Left lung (tissue), 10 donors: ENCODE results near the gene TAF12. TPM values are rescaled to one million over a fixed set of nuclear protein-coding genes. Genes with fewer than 3 reads are reported as not detected.
"Not testable (repeated sequence)": the region's sequence is repeated elsewhere in the genome, so short reads cannot be mapped to it uniquely, and the experiment has no call there.

Experiments
- ATAC-seq: fragments of 200-7000 bp; cut with Tn5 transposase; one replicate; pipeline ENCODE4 v1.9.1; 2020; ENCODE audit warnings: moderate library complexity
- DNase-seq, 4 donors: peaks; one replicate each; pipeline ENCODE4 v3.0.0-alpha.2; 2013 to 2020
- H3K27ac ChIP-seq, 2 donors: fragments of 200-600 bp; sonication (generic) in 1 of 2; one replicate each; pipeline versions ENCODE4 v1.5.0 to v1.8.0; 2020 to 2021
- H3K27me3 ChIP-seq, 2 donors: fragments of 200-600 bp; sonication (generic) in 1 of 2; one replicate each; pipeline versions ENCODE4 v1.5.0 to v1.8.0; 2020 to 2021
- H3K36me3 ChIP-seq, 2 donors: fragments of 200-600 bp; sonication (generic) in 1 of 2; one replicate each; pipeline versions ENCODE4 v1.5.0 to v1.8.0; 2020 to 2021
- H3K4me1 ChIP-seq, 2 donors: fragments of 200-600 bp; one replicate each; pipeline ENCODE4 v1.8.0; 2021
- H3K4me3 ChIP-seq, 2 donors: fragments of 200-600 bp; sonication (generic) in 1 of 2; one replicate each; pipeline versions ENCODE4 v1.5.0 to v1.8.0; 2020 to 2021; ENCODE audit warnings: mild to moderate bottlenecking in 1 of 2
- H3K9me3 ChIP-seq, 2 donors: fragments of 200-600 bp; sonication (generic) in 1 of 2; one replicate each; pipeline versions ENCODE4 v1.5.0 to v1.8.0; 2020 to 2021
- intact Hi-C, 2 donors: fragments of 100-400 bp; cut with DNase I; formaldehyde crosslinking; loops; one replicate each; pipeline versions ENCODE4 v1.11.2 to v1.14.2; 2022
- polyA plus RNA-seq, 6 donors: library from polyadenylated mRNA; unstranded; fragments of 120-200 nt; gene quantifications; one replicate each; pipeline ENCODE4 v1.2.1, GENCODE V29; 2013; ENCODE audit not compliant: insufficient read length in 6 of 6
- total RNA-seq, 2 donors: library from RNA; stranded (reverse); fragmentation: NEBNext Ultra II Directional; extraction: Animal tissue kit (Norgen Biotek cat#: 25700); gene quantifications; one replicate each; pipeline ENCODE4 v1.2.1, GENCODE V29; 2021
- TF ChIP-seq, protein P1 (sequence below), 2 donors: fragments of 200-600 bp; sonication (generic) in 1 of 2; IDR thresholded peaks; one replicate each; pipeline versions ENCODE4 v1.5.0 to v1.8.0; 2021; ENCODE audit warnings: antibody characterized with exemption in 2 of 2
- donor health status: DM: no; HTN: yes; CAD: no.
- donor health status: DM: no; HTN: no; CAD: no.

The TAF12 gene
- total and polyA plus RNA-seq, 8 donors: 23.2 to 33.2 (median 31.0) TPM

- no peaks in the 10 kb centered on the region for H3K9me3 ChIP-seq
- peak within 1 kb of the TSS; percentile 91 to 97 for H3K27ac ChIP-seq
- no peaks in the 10 kb centered on the region for H3K36me3 ChIP-seq
- peak within 1 kb of the TSS; percentile 18 to 36 for H3K4me3 ChIP-seq
- intact Hi-C loops: no loop called here
- TF ChIP-seq, protein P1, sequence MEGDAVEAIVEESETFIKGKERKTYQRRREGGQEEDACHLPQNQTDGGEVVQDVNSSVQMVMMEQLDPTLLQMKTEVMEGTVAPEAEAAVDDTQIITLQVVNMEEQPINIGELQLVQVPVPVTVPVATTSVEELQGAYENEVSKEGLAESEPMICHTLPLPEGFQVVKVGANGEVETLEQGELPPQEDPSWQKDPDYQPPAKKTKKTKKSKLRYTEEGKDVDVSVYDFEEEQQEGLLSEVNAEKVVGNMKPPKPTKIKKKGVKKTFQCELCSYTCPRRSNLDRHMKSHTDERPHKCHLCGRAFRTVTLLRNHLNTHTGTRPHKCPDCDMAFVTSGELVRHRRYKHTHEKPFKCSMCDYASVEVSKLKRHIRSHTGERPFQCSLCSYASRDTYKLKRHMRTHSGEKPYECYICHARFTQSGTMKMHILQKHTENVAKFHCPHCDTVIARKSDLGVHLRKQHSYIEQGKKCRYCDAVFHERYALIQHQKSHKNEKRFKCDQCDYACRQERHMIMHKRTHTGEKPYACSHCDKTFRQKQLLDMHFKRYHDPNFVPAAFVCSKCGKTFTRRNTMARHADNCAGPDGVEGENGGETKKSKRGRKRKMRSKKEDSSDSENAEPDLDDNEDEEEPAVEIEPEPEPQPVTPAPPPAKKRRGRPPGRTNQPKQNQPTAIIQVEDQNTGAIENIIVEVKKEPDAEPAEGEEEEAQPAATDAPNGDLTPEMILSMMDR (IDR thresholded peaks at IDR 0.05): no peak
- H3K27me3 ChIP-seq: no peaks in the 10 kb centered on the region
- peaks cover 8 to 40% of the 10 kb centered on the region in 2 donors for H3K4me1 ChIP-seq
- DNase-seq (peak; percentile 81 to 97 (median 92)), ATAC-seq (peak; percentile 80)
Measured at GRCh38 chr1:28648474-28649198, 5.8 kb upstream of the TAF12 start, which contains the start of gene RNU11. Gene RNU11 (plus strand): TSS chr1:28648600.

DNA sequence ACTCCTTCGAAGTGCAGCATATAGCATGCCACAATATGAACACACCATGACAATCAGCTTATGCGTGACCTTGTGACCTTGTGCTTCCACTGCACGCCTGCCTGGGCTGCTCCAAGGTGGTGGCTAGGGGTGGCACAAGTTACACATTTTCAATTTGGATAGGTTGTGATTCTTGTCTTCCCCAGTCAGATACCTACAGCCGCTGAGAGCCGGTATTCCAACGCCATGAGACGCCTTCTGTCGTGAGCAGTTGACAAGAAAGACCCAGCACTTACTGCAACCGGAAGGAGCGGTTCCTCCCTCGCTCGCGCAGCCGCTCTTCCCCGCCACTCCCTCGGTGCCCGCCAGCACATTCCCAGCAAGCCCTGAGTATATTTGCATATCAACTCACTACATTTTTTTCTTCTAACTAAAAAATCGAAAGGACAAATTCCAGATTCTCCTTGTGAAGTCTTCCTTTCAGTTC is 5.2 kb upstream of the TAF12 start:
- peak; percentile 92 for ATAC-seq
- intact Hi-C loops: no loop called here

DNA sequence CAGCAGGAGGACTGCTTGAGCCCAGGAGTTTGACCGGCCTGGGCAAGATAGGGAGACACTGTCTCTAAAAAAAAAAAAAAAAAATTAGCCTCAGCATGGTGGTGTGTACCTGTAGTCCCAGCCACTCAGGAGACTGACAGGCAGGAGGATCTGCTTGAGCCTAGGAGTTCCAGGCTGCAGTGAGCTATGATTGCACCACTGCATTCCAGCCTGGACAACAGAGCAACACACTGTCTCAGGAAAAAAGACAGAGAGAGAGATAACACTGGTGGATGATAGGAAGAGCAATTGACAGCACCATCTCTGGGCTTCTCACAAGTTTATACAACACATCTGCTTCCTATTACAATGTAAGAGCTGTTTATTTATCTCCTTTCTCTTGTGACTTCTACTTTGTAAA is 3.2 kb upstream of the TAF12 start:
- Histone ChIP-seq H3K36me3 (no peaks in the 10 kb centered on the region), H3K27me3 (no peaks in the 10 kb centered on the region), H3K9me3 (no peaks in the 10 kb centered on the region), H3K4me3 (no peak overlapping the region), H3K4me1 (peaks cover 15 to 49% of the 10 kb centered on the region in 2 donors), H3K27ac (no peak overlapping the region)
- no peak for DNase-seq
- intact Hi-C loops: no loop called here
- TF ChIP-seq, protein P1 (IDR thresholded peaks at IDR 0.05): no peak
- ATAC-seq: no peak

More for the DNA sequence above, 5.2 kb upstream of the TAF12 start:
- DNase-seq: peak; percentile 94 to 96 (median 96)
- Histone ChIP-seq H3K4me1 (peaks cover 8 to 42% of the 10 kb centered on the region in 2 donors), H3K27ac (peak overlapping the region; percentile 91 to 97), H3K9me3 (no peaks in the 10 kb centered on the region), H3K27me3 (no peaks in the 10 kb centered on the region), H3K36me3 (no peaks in the 10 kb centered on the region), H3K4me3 (peak overlapping the region; percentile 18 to 36)
- TF ChIP-seq, protein P1 (IDR thresholded peaks at IDR 0.05): no peak

DNA sequence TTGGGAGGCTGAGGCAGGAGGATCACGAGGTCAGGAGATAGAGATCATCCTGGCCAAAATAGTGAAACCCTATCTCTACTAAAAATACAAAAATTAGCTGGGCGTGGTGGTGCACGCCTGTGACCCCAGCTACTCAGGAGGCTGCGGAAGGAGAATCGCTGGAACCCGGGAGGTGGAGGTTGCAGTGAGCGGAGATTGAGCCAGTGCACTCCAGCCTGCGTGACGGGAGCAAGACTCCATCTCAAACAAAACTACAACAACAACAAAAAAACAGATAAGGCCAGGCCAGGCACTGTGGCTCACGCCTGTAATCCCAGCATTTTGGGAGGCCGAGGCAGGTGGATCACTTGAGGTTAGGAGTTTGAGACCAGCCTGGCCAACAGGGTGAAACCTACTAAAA is 2.5 kb upstream of the TAF12 start:
- H3K36me3 ChIP-seq, H3K27ac ChIP-seq, ATAC-seq, H3K9me3 ChIP-seq, H3K27me3 ChIP-seq, DNase-seq, H3K4me3 ChIP-seq, intact Hi-C loops: not testable (repeated sequence)
- H3K4me1 ChIP-seq: peaks cover 16 to 56% of the 10 kb centered on the region in 2 donors

DNA sequence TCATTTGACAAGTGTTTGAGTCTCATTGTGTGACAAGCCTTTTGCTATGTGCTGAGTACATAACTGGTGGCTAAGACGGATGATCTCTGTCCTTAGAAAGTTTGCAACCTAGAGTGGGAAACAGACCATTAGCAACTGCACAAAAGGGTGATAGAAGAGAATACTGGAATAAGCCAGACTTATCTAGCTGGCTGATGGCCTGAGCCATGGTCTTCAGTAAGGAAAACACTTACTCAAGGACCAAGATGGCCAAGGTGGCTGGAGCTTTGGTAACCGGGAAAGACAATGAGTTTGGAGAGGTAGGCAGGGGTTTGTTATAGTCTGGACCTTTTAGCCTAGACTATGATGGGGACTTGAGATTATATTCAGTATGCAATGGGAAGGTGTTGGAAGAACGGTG is 1.6 kb upstream of the TAF12 start:
- DNase-seq (no peak), ATAC-seq (no peak)
- no peaks in the 10 kb centered on the region for H3K36me3 ChIP-seq
- intact Hi-C loops: no loop called here
- no peaks in the 10 kb centered on the region for H3K9me3 ChIP-seq
- H3K27me3 ChIP-seq: no peaks in the 10 kb centered on the region
- TF ChIP-seq, protein P1 (IDR thresholded peaks at IDR 0.05): no peak
- H3K27ac ChIP-seq: peak overlapping the region in 1 of 2 donors; percentile 95
- peaks cover 16 to 53% of the 10 kb centered on the region in 2 donors for H3K4me1 ChIP-seq
- peak overlapping the region in 1 of 2 donors; percentile 71 for H3K4me3 ChIP-seq
